ENCODE measurements around the gene MPP4. TPM values are rescaled to one million over a fixed set of nuclear protein-coding genes. Genes with fewer than 3 reads are reported as not detected.

MPP4 gene
- total and polyA plus RNA-seq, 12 donors, result 0.28 to 1.2 (median 0.58) TPM; not detected in 1

DNA sequence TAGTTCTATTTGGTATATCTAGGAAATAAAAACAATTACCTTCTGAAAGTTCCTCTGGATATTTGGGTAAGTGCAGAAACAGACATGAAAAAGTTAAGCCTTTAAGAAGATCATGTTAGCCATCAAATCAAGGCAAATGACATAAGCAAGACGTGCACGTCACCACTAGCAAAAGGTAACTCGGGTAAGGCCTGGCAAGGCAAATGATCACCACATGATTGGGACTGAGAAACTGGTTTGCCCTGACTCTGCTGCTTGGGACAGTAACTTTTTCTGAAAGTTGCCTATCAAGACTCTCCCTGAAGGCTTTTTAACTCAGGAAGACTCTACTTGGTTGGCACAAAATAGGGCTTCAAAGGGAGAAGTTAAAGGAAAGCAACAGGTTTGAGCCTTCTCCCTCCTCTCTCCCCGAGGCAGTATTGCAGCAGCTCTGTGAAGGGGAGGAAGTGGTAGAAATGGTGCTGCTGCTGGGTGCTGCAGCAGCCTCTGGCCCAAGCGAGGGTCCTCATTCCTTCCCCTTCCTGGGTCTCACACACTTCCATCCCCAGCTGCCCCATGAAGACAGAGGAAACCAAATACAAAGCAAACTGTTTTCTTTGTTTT lies 38.0 kb downstream of the MPP4 start:
- H3K36me3 ChIP-seq (replicated peaks in 1 of 2), result no peaks in the 10 kb centered on the region
- intact Hi-C loops (cut with DNase I), result no loop called here
- no peaks in the 10 kb centered on the region for H3K27me3 ChIP-seq
- H3K4me1 ChIP-seq (replicated peaks in 1 of 2), result peaks cover 0 to 2% of the 10 kb centered on the region in 2 donors
- no peak overlapping the region for H3K27ac ChIP-seq
- DNase-seq, result no peak
- no peaks in the 10 kb centered on the region for H3K9me3 ChIP-seq (replicated peaks in 1 of 3)
- TF ChIP-seq POLR2A (IDR thresholded peaks at IDR 0.05), result no peak
- TF ChIP-seq, protein P1, sequence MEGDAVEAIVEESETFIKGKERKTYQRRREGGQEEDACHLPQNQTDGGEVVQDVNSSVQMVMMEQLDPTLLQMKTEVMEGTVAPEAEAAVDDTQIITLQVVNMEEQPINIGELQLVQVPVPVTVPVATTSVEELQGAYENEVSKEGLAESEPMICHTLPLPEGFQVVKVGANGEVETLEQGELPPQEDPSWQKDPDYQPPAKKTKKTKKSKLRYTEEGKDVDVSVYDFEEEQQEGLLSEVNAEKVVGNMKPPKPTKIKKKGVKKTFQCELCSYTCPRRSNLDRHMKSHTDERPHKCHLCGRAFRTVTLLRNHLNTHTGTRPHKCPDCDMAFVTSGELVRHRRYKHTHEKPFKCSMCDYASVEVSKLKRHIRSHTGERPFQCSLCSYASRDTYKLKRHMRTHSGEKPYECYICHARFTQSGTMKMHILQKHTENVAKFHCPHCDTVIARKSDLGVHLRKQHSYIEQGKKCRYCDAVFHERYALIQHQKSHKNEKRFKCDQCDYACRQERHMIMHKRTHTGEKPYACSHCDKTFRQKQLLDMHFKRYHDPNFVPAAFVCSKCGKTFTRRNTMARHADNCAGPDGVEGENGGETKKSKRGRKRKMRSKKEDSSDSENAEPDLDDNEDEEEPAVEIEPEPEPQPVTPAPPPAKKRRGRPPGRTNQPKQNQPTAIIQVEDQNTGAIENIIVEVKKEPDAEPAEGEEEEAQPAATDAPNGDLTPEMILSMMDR (IDR thresholded peaks at IDR 0.05), result no peak
- 66 to 82% (median 73%) methylated on average over 5 of the region's 5 CpGs for WGBS, 4 donors
- no peak overlapping the region for H3K4me3 ChIP-seq

DNA sequence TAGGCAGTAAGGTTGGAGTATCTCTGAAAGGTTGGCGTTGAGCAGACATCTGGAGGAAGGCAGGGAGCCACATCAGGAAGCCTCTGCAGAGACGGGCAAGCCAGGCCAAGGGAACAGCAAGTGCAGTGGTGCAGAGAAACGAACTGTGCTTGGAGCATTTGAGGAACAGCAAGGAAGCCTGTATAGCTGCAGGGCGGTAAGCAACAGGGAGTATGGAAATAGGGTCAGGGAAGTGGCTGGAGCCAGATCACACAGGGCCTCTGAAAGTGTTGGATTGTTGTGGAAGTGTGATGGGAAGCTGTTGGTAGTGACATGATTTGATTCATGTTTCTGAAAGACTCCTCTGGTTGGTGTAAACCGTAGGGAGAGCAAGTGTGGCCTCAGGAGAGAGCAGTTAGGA lies 41.7 kb downstream of the MPP4 start:
- no peaks in the 10 kb centered on the region for H3K9me3 ChIP-seq (replicated peaks in 1 of 3)
- no peak for DNase-seq
- H3K4me1 ChIP-seq (replicated peaks in 1 of 2), result peaks cover 2 to 6% of the 10 kb centered on the region in 2 donors
- TF ChIP-seq, protein P1 (IDR thresholded peaks at IDR 0.05), result no peak
- 87 to 94% (median 89%) methylated on average over 5 of the region's 5 CpGs for WGBS, 4 donors
- no peak overlapping the region for H3K4me3 ChIP-seq
- intact Hi-C loops (cut with DNase I), result no loop called here
- H3K27me3 ChIP-seq, result no peaks in the 10 kb centered on the region
- H3K27ac ChIP-seq, result no peak overlapping the region
- H3K36me3 ChIP-seq (replicated peaks in 1 of 2), result no peaks in the 10 kb centered on the region

DNA sequence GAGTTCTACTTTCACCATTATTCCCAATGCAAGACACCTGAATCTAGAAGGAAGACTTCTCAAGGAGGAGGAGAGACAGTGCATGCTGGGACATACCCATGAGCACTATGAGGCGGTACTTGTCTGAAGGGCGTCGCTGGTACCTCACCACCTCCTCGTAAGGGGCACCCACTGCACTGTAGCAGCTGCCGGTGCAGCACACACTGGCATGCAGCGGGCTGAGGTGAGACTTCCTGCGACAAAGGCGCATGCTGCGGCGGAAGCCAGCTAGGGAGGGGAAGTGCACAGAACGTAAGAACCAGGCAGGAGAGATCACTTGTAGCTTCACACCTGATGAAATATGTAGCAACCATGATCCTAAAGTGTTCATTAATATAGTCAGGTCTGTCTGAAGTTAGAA lies 42.3 kb downstream of the MPP4 start:
- no peak for DNase-seq
- H3K4me3 ChIP-seq, result no peak overlapping the region
- H3K4me1 ChIP-seq (replicated peaks in 1 of 2), result peaks cover 2 to 6% of the 10 kb centered on the region in 2 donors
- TF ChIP-seq POLR2A (IDR thresholded peaks at IDR 0.05), result no peak
- TF ChIP-seq, protein P1 (IDR thresholded peaks at IDR 0.05), result no peak
- H3K27me3 ChIP-seq, result no peaks in the 10 kb centered on the region
- intact Hi-C loops (cut with DNase I), result no loop called here
- 92 to 96% (median 95%) methylated on average over 11 of the region's 11 CpGs for WGBS, 4 donors
- H3K9me3 ChIP-seq (replicated peaks in 1 of 3), result no peaks in the 10 kb centered on the region
- H3K36me3 ChIP-seq (replicated peaks in 1 of 2), result no peaks in the 10 kb centered on the region
- no peak overlapping the region for H3K27ac ChIP-seq

DNA sequence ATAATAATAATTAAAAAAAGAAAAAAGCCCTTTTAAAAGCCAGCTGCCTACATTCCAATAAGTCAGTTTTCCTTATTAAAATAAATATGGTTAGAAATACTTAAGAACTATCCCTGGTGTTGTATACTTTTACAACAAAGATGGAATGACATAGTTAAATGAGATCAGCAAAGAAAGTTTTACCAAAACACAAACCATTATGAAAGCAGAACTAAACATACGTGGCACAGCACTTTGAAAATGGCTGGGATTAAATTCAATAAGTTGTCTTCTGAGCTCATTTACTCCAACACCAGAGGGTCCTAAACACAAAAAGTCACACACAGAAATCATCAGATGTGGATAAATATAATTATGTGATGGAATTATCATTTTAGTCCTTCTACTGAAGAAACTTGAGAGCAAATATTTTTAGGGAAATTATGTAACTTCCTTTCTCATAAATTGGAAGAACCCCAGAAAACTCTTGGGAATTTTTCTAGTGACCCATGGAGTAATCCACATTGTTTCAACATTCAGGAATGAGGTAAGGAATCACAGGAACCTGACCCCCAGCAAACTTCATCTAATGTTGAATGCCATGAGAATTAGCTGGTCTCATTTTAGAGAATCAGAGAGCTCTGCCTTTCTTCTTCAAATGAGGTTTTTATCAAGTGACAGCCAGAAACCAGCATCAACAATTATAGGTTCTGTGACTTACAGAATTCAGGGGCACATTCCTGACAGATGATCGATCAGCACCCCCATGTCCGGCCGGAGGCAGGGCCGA lies 43.6 kb downstream of the MPP4 start:
- DNase-seq, result no peak
- Histone ChIP-seq H3K4me3 (no peak overlapping the region), H3K36me3 (replicated peaks in 1 of 2) (no peaks in the 10 kb centered on the region), H3K9me3 (replicated peaks in 1 of 3) (no peaks in the 10 kb centered on the region), H3K27ac (peak overlapping the region in 1 of 5 donors; percentile 42), H3K27me3 (no peaks in the 10 kb centered on the region), H3K4me1 (replicated peaks in 1 of 2) (peaks cover 2 to 6% of the 10 kb centered on the region in 2 donors)
- intact Hi-C loops (cut with DNase I), result no loop called here
- TF ChIP-seq, protein P1 (IDR thresholded peaks at IDR 0.05), result no peak
- no peak for TF ChIP-seq POLR2A (IDR thresholded peaks at IDR 0.05)
- WGBS, 4 donors, result 72 to 87% (median 78%) methylated on average over 5 of the region's 5 CpGs
